A673 (cell line): Measurements from ENCODE around the gene C9orf85. TPM values are rescaled to one million over a fixed set of nuclear protein-coding genes. Genes with fewer than 3 reads are reported as not detected.
A peak's percentile ranks its signal among the peaks of the same experiment; 100 is the strongest.

Source experiments
- BruUV-seq: library from RNA; stranded (reverse); fragments of 400-500 nt; replicated peaks from 2 replicates; lab custom pipeline; 2021; lab: Mats Ljungman, UMichigan
- CTCF ChIA-PET: fragments of 300-600 bp; sonication (Branson Sonifier 250); formaldehyde crosslinking; loops from one replicate; lab custom pipeline; 2022; ENCODE audit warnings: antibody characterized with exemption; lab: Charles Lee
- POLR2A ChIA-PET: fragments of 300-600 bp; sonication (Branson Sonifier 250); formaldehyde crosslinking; loops from one replicate; lab custom pipeline; 2022; ENCODE audit warnings: antibody characterized with exemption; ENCODE audit not compliant: low non-redundant PET; lab: Charles Lee
- DNase-seq: peaks from one replicate; pipeline ENCODE4 v3.0.0-alpha.2; 2015; ENCODE audit warnings: low spot score
- H3K27ac ChIP-seq: fragments of 200-600 bp; sonication (generic); 2 replicates; pipeline ENCODE4 v1.5.1; 2016; ENCODE audit warnings: mixed run types, low read depth, mild to moderate bottlenecking, mixed read lengths, antibody characterized with exemption, low read length; ENCODE audit not compliant: poor library complexity, severe bottlenecking
- H3K27me3 ChIP-seq: fragments of 200-600 bp; sonication (generic); replicated peaks from 2 replicates; pipeline ENCODE4 v1.6.1; 2017; ENCODE audit warnings: mixed run types, low read depth, mild to moderate bottlenecking, mixed read lengths, antibody characterized with exemption, low read length; ENCODE audit not compliant: insufficient read depth, poor library complexity
- H3K36me3 ChIP-seq: fragments of 200-600 bp; sonication (generic); 2 replicates; pipeline ENCODE4 v1.6.1; 2016; ENCODE audit warnings: mixed run types, mild to moderate bottlenecking, mixed read lengths, antibody characterized with exemption, low read length; ENCODE audit not compliant: insufficient read depth, poor library complexity, severe bottlenecking
- H3K4me1 ChIP-seq: fragments of 200-600 bp; sonication (generic); 2 replicates; pipeline ENCODE4 v1.6.1; 2017; ENCODE audit warnings: mixed run types, mild to moderate bottlenecking, mixed read lengths, antibody characterized with exemption, low read length; ENCODE audit not compliant: insufficient read depth, poor library complexity, severe bottlenecking
- H3K4me3 ChIP-seq: fragments of 200-600 bp; sonication (generic); 2 replicates; pipeline ENCODE4 v1.5.1; 2016; ENCODE audit warnings: low read depth, mixed run types, mild to moderate bottlenecking, mixed read lengths, low read length; ENCODE audit not compliant: poor library complexity, severe bottlenecking
- H3K9me3 ChIP-seq: fragments of 200-600 bp; sonication (generic); 2 replicates; pipeline ENCODE4 v1.6.1; 2016; ENCODE audit warnings: mixed run types, low read depth, mild to moderate bottlenecking, mixed read lengths, antibody characterized with exemption, low read length; ENCODE audit not compliant: poor library complexity, severe bottlenecking
- EZH2 ChIP-seq: fragments of 200-600 bp; sonication (generic); IDR thresholded peaks from 2 replicates; pipeline ENCODE4 v1.6.1; 2017; ENCODE audit warnings: borderline replicate concordance, low read depth, mild to moderate bottlenecking, mixed read lengths, antibody characterized with exemption, low read length; ENCODE audit not compliant: poor library complexity, severe bottlenecking
- intact Hi-C: fragments of 100-400 bp; cut with micrococcal nuclease; formaldehyde crosslinking; loops from one replicate; pipeline ENCODE4 v1.10.0; 2022; ENCODE audit not compliant: unreplicated experiment
- total RNA-seq: library from RNA; stranded (reverse); gene quantifications from 2 replicates; pipeline ENCODE4 v1.2.3, GENCODE V29; 2021
- TF ChIP-seq, protein P1 (sequence below): fragments of 300-800, 200-600 bp; sonication (generic); conservative IDR thresholded peaks from 2 replicates; pipeline ENCODE4 v1.5.1; 2017; ENCODE audit warnings: low read depth, mild to moderate bottlenecking, antibody characterized with exemption, low read length, moderate library complexity, mixed read lengths

Gene C9orf85
- total RNA-seq, 1 experiment from 2014 or later = 9.4 TPM

DNA sequence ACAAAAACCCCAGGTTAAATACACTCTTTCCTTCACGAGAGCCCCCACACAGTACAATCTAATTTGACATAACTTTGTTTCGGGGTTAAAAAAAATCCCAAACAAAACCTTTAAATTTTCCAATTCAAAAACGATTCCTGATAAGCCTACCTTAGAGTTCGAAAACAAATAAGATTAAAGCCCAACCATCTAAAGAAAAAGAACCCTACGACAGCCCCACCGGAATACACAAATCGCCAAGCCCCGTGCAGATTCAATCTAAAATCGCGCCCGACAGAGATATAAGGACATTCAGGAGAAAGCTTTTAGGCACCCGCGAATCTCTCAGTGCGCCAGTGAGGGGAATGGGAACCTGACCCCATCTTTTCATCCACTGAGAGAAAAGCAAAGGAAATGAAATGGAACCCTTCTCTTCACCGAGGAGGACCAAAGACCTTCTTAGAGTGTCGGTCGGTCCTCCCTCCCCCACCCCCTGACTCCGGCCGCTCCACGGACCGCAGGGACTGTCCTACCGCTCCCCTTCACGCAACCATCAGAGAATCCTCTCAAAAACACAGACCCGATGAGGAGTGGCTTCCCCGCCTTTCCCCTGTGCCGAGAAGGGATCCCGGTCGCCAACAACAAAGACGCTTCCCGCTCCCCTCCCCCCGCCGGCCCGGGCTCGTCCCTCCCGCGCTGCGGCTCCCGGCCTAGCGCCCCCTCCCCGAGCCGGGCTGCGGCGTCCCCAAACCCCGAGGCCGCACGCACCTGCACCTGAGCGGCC lies 1.4 kb upstream of the C9orf85 start:
- TSS peak; percentile 39 for BruUV-seq
- intact Hi-C loops = loop anchor here (5.0 kb wide), 1 partner anchor 143 kb away; the partner anchor contains the start of gene CEMIP2
- Histone ChIP-seq H3K4me3 (peak overlapping the region; percentile 79), H3K4me1 (peaks cover 10% of the 10 kb centered on the region), H3K27me3 (no peaks in the 10 kb centered on the region), H3K36me3 (no peaks in the 10 kb centered on the region), H3K27ac (peak overlapping the region; percentile 81), H3K9me3 (no peaks in the 10 kb centered on the region)
- DNase-seq = peak; percentile 58
- TF ChIP-seq, protein P1, sequence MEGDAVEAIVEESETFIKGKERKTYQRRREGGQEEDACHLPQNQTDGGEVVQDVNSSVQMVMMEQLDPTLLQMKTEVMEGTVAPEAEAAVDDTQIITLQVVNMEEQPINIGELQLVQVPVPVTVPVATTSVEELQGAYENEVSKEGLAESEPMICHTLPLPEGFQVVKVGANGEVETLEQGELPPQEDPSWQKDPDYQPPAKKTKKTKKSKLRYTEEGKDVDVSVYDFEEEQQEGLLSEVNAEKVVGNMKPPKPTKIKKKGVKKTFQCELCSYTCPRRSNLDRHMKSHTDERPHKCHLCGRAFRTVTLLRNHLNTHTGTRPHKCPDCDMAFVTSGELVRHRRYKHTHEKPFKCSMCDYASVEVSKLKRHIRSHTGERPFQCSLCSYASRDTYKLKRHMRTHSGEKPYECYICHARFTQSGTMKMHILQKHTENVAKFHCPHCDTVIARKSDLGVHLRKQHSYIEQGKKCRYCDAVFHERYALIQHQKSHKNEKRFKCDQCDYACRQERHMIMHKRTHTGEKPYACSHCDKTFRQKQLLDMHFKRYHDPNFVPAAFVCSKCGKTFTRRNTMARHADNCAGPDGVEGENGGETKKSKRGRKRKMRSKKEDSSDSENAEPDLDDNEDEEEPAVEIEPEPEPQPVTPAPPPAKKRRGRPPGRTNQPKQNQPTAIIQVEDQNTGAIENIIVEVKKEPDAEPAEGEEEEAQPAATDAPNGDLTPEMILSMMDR = no peak
- ChIA-PET CTCF (no interaction called here), POLR2A (no interaction called here)

GRCh38 chr9:71910650-71911060 lies 784 bp upstream of the C9orf85 start:
- Histone ChIP-seq H3K9me3 (no peaks in the 10 kb centered on the region), H3K4me1 (peaks cover 10% of the 10 kb centered on the region), H3K36me3 (no peaks in the 10 kb centered on the region), H3K27me3 (no peaks in the 10 kb centered on the region), H3K27ac (peak overlapping the region; percentile 81), H3K4me3 (peak overlapping the region; percentile 79)
- intact Hi-C loops = loop anchor here (5.0 kb wide), 1 partner anchor 143 kb away; the partner anchor contains the start of gene CEMIP2
- DNase-seq = no peak
- BruUV-seq = no TSS peak
- ChIA-PET CTCF (no interaction called here), POLR2A (interaction anchor here (0.7 kb wide), 1 partner anchor 157 kb away, joined by 3 read pairs; no protein-coding TSS in a partner anchor)
- TF ChIP-seq EZH2 = no peak
- TF ChIP-seq, protein P1 = no peak

DNA sequence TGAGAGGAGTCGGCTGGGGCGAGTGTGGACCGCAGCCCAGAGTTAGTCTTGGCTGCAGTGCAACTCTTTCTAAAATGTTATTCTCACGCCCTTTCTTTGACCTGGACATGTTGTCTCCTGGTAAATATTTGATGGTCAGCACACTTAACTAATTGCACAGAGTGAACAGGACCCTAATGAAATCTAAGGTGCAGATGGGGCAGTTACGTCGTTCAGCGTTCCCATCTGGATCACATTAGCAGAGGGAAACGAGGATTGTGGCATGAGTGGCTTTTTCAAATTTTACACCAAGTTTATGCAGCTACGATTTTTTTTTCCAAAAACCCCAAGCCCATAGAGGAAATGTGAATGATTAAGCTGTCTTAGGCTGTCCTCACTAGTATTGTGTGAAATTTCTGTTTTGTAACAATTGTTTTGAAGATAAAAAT lies 483 bp downstream of the C9orf85 start:
- no peaks in the 10 kb centered on the region for H3K36me3 ChIP-seq
- no peaks in the 10 kb centered on the region for H3K27me3 ChIP-seq
- intact Hi-C loops = loop anchor here (5.0 kb wide), 1 partner anchor 145 kb away; the partner anchor contains the start of gene CEMIP2
- TF ChIP-seq, protein P1 = no peak
- TF ChIP-seq EZH2 = no peak
- peak overlapping the region; percentile 67 for H3K27ac ChIP-seq
- BruUV-seq = TSS peak; percentile 59
- ChIA-PET POLR2A (no interaction called here), CTCF (interaction anchor here (0.6 kb wide), 1 partner anchor 143 kb away, joined by 4 read pairs; no protein-coding TSS in a partner anchor)
- peaks cover 10% of the 10 kb centered on the region for H3K4me1 ChIP-seq
- H3K9me3 ChIP-seq = no peaks in the 10 kb centered on the region
- peak overlapping the region; percentile 79 for H3K4me3 ChIP-seq
- peak; percentile 54 for DNase-seq
